NCI-H2196 (cell line): ENCODE data around the gene LRP2BP.

Experiments
- DNase-seq: peaks from one replicate; lab custom pipeline; 2025; ENCODE audit not compliant: unreplicated experiment; lab: John Stamatoyannopoulos, UW

Gene LRP2BP

DNA sequence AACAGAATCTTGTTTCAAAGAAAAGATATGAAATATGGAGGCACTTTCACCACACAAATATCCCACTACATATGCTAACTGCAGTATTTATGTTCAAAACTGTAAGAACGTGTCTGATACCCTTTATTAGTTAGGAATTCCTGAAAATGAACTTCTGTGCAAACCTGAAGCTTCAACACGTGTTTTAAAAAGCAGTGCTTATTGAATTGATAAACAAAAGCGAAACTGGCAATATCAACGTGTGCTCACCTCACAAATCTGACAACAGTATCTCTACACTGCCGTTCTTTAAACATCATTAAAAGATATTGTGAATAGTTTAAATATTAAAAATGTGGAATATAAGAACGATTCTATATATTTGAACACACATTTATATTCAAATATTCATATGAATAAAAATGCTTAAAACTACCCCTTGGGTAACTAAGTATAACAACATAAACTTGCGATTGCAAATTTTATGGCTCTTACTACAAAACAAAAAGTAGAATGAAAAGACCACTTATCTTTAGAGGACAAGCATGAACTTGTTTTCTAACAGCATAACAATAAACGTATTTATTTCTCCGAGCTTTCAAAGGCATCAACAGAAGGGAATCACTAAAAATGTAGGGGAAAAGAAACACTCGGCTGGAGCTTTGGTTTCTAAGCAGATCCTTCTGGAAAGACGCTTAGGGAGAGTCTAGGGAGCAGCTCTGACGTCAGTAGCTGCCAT, at the start of gene LRP2BP:
LRP2BP (minus strand) TSS at position 687 of the 718 bp plus-strand sequence. CDS start 17,738 bp downstream, outside the sequence.
- DNase-seq: no peak

DNA sequence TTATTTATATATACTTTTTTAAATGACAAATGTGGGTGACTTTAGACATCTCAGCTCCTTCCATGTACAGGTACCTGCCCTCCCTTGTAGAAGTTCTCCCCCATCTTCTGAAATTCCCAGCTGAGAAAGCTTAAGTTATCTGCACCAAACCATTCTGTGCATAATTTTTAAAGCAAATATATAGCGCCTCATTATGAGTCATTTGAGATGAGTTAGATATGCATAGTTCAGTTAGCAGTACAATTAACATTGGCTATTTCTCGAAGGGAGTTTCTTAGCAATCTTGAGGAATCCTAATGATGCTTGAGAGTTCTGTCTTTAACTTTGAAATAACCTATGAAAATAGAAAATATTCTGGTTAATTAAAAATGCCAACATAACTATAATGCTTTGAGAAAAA, 49.5 kb upstream of the LRP2BP start:
- no peak for DNase-seq

DNA sequence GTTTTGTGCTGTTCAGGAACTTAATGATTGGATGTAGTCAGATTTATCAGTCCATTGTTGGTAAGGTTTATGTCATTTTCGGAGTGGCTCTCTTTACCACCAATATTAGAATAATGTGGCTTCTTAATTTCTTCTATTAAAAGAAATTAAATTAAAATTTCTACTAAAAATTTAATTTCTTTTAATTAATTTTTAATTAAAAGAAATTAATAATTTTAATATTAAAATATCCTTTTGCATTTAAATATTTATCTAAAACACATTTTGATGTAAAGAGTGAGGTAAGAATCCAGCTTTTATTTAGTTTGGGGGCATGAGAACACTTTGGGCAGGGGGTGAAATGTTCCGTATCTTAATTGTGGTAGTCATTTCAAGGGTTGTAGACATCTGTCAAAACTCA, 45.8 kb upstream of the LRP2BP start:
- DNase-seq: no peak

DNA sequence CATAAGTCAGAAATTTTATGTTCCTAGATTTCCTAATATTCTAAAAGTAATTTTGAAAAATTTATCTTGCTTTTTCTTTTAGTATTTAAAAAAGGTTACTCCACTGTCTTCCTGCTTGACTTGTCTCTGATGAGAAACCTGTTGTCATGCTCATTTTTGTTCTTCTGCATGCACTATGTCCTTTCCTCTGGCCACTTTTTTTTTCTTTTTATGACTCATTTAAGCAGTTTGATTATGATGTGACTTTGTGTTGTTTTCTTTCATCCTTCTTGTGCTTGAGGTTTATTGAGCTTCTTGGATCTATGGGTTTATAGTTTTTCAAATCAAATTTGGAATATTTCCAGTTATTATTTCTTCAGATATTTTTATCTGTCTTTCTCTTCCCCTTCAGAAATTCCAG, 42.1 kb upstream of the LRP2BP start:
- no peak for DNase-seq

DNA sequence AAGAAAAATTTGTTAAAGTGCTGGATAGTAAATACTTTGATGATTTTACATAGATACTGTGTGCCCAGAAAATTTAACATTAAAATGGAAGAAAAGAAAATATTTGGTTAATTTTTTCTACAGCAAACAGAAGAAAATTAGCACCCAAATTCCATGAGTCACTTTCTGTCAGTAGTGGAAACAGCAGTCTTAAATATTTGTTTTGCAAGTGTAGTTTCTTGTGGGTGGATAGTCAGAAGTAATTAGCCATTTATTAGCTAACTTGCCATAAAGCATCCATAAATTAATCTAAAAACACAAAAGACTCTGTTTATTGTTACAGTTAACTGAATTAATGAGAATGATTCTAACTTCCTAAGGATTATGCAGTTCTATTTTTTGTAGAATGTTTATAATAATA, 39.7 kb upstream of the LRP2BP start:
- DNase-seq: no peak

DNA sequence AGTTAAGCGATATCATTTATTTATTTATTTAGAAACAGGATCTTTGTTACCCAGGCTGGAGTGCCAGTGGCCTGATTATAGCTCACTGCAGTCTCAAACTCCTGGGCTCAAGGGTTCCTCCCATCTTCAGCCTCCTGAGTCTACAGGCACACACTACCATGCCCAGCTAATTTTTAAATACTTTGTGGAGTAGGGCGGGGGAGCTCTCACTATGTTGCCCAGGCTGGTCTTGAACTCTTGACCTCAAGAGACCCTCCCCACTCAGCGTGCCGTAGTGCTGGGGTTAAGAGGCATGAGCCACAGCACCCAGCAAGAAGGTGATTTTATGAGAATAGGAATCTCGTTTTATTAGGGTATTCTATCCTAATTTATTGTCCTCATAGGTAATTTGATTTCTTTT, 33.9 kb upstream of the LRP2BP start:
- no peak for DNase-seq

DNA sequence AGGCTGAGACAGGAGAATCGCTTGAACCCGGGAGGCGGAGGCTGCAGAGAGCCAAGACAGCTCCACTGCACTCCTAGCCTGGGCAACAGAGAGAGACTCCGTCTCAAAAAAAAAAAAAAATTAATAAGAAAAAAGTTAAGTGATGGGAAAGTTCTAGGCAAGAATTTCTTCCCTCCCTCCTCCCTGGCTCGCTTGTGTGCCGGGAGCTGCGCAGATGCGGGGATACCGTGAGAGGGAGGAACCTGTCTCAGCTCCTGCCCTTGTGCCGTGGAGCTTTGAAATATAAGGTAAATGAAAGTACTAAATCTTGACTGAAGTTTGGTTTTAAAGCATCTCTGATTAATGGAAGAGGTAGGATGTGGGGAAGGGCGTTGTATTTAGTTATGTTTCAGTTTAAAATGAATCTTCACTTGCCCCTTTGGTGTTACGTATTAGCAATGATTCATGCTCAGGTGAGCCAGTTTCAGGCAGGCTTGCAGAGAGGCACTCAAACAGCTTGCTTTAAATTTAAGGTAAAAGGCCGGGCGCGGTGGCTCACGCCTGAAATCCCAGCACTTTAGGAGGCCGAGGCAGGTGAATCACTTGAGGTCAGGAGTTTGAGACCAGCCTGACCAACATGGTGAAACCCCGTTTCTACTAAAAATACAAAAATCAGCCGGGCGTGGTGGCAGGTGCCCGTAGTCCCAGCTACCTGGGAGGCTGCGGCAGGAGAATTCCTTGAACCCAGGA, 31.4 kb upstream of the LRP2BP start:
- no peak for DNase-seq

DNA sequence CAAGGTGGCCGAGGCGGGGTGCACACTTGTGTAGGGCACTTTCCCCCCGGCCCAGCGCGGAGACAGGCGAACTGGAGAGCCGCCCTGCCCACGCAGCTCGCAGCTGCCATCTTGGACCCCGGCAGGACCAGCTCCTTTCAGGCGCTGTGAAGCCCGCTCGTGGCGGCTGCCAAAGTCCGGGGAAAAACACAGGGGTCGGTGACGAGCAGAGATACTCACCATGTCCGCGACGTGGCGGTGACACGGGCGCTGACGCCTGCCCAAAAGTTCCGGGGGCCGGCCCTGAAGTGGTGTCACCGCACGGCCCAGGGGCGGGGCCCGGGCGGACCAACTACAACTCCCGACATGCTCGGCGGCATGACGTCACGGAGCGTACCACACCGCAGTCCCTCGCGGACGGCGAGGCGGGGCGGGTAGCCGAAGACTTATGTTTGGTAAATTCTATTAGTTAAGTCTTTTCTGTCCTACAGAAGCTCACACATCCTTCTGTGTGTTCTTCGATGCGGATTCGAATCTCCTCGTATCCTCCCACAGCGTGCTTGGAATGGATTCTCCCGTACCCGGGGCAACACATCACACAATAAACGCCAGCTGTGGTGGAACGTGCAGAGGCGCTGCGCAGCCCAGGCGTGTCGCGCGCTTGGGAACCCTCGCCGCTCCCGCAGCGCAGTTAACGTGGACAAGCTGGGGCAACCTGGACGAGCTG, 30.1 kb upstream of the LRP2BP start, which contains the start of gene UFSP2:
UFSP2 (minus strand) TSS at position 318 of the 706 bp plus-strand sequence; CDS start at position 222, 96 bp downstream.
- peak; percentile 74 for DNase-seq

DNA sequence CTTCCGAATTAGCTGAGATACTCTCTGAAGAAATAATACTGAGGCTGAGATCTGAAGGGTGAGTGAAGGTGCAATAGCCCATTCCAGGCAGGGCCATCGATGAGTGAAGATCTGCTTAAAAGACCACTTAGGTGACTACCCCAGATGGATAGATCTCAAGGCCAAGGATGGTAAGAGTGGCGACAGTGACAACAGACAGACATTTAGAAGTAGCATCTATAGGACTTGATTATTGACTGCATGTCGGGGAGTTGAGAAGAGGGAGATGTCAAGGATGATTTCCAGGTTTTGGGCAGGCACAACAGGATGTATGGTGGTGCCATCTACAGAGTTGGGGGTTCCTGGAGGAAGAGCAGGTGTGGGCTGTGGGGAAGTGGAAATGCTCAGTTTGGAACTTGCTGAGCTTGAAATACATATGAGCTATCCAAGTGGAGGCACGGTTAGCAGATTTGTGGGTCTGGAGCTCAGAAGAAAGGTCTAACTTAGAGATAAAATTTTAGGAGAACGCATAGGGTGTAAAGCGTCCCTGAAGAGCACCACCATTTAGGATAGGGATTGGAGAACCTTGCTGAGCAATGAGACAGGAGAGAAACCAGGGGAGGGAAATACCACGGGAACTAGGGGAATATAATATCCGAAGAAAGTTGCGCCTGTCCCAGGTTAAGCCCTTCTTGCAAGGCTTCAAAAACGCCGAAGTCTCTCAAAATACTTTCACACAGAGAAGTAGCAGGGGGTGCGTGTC, 29.4 kb upstream of the LRP2BP start:
- DNase-seq: no peak

DNA sequence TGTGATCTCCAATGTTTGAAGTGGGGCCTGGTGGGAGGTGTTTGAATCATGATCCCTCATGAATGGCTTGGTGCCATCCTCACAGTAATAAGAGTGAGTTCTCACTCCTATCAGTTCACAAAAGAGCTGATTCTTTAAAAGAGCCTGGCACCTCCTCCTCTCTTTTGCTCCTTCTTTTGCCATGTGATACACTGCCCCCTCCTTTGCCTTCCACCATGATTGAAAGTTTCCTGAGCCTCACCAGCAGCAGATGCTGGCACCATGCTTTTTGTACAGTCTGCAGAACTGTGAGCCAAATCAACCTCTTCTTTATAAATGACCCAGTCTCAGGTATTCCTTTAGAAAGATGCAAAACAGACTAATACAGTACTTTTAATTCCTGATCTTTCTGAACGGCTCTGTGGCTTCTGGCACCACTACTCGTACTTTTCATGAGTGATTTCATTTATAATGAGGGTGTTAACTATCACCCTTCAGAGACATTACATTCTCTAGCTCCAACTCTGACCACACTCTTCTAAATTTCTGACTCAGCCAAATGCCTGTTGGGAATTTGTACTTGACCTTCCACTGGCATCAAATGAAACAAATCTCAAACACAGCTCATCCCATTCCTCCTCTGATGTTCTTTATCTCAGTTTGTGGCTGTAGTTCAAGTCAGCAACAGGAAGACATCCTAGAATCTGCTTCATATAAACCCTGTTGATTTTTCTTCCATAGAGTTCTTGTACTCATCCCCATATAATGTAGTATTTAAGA, 25.8 kb upstream of the LRP2BP start:
- no peak for DNase-seq

DNA sequence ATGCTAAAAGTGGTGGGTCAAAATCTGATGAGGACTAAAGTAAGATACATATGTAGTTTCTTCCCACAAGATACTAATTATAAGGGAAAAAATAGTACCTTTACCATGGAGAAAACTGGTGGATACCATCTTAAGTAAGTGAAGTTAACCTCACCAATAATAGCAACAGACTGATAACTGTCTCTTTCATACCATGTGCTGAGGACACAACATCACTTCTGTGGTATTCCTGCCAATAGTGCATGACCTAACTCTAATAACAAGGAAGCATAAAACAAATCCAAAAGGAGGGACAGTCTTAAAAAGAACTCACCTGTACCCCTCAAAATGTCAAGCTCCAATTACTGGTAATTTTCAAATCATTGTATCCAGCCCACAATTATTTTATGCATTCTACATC, 21.2 kb upstream of the LRP2BP start:
- DNase-seq: no peak

DNA sequence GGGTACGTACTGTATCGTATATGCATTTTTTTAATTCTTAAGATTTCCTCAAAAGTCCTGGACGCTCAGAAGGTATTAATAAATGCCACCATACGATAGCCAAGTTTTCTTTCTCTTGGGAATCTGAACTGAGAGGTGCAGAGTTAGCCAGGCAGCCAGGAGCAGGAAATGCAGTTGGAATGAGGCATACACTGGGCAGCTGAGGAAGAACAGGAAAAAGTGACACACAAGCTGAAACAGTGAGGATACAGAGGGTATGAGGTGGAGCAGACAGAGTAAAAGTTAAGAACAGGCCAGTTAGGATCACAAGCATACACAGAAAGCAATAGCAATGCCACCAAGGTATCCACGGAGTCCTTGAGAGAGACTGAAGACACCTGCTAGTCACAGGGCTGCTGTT, 16.7 kb upstream of the LRP2BP start:
- no peak for DNase-seq

DNA sequence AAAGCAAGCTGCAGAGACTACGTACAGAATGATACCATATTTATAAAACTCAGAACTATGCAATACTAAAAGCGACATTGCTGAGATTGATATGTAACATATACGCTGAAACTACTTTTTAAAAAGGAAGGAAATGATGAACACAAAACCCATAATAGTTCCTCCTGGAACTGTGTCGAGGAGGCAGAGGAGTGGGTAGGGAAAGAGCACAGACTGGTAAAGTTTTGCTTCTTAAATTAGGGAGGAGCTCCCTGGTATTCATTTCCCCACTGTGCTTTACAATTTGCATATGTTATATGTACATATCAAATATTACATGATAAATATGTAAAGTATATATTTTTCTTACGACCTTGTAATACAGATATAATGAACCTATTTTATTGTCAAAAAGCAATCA, 16.1 kb upstream of the LRP2BP start:
- DNase-seq: no peak

DNA sequence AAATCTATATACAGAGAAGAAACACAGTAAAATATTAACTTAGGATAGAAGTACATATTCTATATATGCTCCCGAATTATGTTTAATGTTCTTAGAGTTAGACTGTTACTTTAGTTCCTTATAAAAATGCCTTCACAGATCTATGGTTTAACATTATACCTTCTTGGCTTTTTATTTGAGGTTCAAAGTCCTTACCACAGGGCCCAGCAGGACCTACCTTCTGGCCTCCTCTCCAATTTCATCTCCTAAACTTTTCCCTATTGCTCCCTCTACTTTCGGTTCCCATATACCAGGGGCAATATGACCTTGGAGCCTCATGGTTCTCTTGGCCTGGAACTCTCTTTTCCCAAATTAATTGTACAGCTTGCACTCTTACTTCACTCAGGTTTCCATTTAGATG, 12.7 kb upstream of the LRP2BP start:
- DNase-seq: no peak

DNA sequence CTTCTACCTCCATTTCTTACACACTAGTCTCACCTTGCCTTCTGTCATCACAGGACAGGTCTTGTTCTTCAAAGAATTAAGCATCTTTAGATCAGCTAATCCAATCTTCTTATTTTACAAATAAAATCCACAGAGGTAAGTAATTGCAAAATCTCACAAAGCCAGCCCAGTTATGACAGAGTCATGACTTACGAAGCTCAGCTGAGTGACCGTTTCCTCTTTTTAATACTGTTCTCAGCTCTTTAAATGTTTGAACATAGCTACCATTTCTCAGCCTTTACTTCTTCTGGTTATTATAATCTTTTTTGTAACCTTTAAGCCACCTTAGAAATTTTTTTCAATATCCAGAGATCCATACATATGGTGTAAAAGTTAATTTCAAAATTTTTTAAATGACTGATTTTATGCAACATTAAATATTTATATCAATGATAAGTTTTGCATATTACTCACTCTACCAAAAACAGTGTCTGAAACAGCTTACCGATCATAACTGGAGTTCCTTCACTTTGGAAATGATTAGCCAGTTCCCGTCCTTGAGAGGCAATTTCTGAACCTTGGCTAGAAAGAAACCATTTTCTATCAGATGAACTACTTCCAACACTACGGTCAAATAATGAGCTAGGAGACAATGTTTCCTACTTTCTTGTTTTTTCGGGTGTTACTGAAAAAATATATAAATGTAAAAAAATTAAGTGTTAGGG, 9.7 kb upstream of the LRP2BP start:
- DNase-seq: no peak

DNA sequence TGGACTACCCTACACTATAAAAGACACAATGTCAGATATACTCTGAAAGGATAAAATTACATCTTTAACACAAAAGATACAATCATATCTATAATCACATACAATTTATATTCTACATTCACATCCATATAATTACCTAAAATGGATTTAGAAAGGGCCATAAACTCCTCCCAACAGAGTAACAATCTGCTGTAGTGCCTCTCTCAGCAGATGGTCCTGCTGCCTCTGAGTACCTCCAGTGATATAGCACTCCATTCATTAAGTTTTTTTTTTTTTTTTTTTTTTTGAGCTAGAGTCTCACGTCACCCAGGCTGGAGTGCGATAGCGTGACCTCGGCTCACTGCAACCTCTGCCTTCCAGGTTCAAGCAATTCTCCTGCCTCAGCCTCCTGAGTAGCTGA, 8.3 kb upstream of the LRP2BP start:
- DNase-seq: no peak

DNA sequence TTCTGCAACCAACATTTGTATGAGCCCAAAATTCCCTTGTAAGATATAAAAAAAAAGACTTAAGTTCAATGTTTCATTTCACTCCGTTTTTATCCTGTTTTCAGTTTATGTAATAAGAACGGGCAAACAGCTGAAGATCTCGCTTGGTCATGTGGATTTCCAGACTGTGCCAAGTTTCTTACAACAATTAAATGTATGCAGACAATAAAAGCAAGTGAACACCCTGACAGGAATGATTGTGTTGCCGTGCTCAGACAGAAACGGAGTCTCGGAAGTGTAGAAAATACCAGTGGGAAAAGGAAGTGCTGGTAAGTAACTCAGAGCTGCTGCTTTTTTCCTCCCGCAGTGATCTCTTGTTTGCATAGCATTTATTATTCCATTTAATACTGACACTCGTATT, 3.7 kb upstream of the LRP2BP start:
- DNase-seq: no peak

DNA sequence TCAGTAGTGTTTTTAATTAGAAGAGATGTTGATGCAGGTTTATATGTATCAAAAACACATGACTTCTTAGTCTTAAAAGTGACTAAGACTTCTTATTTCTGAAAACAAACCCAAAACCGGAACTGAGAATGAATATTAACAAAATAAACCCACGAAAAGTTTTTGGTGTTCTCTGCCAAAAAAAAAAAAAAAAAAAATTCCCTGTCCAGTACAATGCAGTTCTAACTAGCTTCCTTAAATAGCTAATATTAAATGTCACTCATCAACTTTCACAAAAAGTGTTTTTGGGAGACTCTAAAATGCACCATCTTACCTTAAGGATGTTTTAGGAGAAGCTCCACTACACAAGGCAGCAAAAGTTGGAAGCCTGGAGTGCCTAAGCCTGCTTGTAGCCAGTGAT, 2.9 kb upstream of the LRP2BP start:
- no peak for DNase-seq

DNA sequence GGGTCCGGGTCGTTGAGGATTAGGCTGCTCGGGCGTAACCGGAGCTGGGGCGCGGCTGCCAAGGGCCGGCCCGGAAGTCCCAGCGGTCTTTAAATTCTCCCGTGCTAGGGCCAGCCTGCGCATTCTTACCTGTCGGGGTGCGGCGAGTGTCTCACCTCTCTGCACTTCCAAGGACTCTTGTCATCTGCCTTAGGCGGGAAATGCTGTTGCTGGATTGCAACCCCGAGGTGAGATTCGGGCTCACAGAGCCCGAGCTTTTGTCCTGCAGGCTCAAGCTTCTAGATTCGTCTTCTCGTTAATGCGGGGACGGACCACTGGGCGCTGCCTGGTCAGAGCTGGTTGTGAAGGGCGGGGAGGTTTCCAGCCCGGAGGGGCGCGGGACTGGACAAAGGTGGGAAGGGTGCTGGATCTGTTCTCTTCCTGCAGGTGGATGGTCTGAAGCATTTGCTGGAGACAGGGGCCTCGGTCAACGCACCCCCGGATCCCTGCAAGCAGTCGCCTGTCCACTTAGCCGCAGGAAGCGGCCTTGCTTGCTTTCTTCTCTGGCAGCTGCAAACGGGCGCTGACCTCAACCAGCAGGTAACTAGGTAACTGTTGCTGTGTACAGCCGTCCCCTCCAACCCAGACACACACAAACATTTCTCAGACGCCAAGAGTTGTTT, 1.1 kb upstream of the LRP2BP start, which contains the start of gene ANKRD37:
ANKRD37 (plus strand) TSS at position 118 of the 662 bp plus-strand sequence; CDS start at position 201, 83 bp downstream.
- DNase-seq: peak; percentile 59
